HEK293 (cell line): ENCODE measurements around the gene TRIM26.
A peak's percentile ranks its signal among the peaks of the same experiment; 100 is the strongest.

Experiments
- CTCF ChIA-PET: fragments of 350-600 bp; formaldehyde crosslinking; extraction: SDS; loops from one replicate; lab custom pipeline; 2021; ENCODE audit warnings: antibody characterized with exemption; lab: Yijun Ruan, JAX
- POLR2A ChIA-PET: fragments of 300-600 bp; formaldehyde crosslinking; extraction: SDS; loops from one replicate; lab custom pipeline; 2020; ENCODE audit warnings: antibody characterized with exemption, inconsistent platforms; lab: Yijun Ruan, JAX
- H3K27ac ChIP-seq: fragments of 200-500 bp; sonication (Bioruptor generic); 2 replicates; pipeline ENCODE4 v1.5.1; 2014; ENCODE audit warnings: low read depth, low read length, control low read depth, inconsistent platforms; ENCODE audit errors: extremely low read depth
- H3K36me3 ChIP-seq, 2 experiments: fragments of 200-500 bp in 1 of 2; sonication (Bioruptor generic) in 1 of 2; 1 replicate in 1 of 2; 2 replicates in 1 of 2; pipeline ENCODE4 v1.5.1; 2014 to 2017; ENCODE audit warnings: inconsistent platforms in 2 of 2, low read length in 2 of 2; ENCODE audit not compliant: control insufficient read depth in 2 of 2, insufficient read depth in 1 of 2
- H3K4me1 ChIP-seq: fragments of 200-500 bp; sonication (Bioruptor generic); 2 replicates; pipeline ENCODE4 v1.5.1; 2014; ENCODE audit warnings: mild to moderate bottlenecking, low read length, inconsistent platforms; ENCODE audit not compliant: control insufficient read depth, insufficient read depth
- H3K4me3 ChIP-seq: 2 replicates; pipeline ENCODE4 v1.5.1; 2011; ENCODE audit warnings: low read depth, mild to moderate bottlenecking, control low read depth, low read length, moderate library complexity
- H3K9me3 ChIP-seq: fragments of 200-500 bp; sonication (Bioruptor generic); 2 replicates; pipeline ENCODE4 v1.5.1; 2014; ENCODE audit warnings: low read depth, low read length, inconsistent platforms; ENCODE audit not compliant: control insufficient read depth, insufficient read depth
- MZF1 ChIP-seq: fragments of 450-650 bp; formaldehyde crosslinking; IDR thresholded peaks from 2 replicates; pipeline ENCODE4 v1.5.1; 2017; ENCODE audit warnings: missing biosample characterization, missing genetic modification characterization, borderline replicate concordance
- OVOL3 ChIP-seq: fragments of 450-650 bp; formaldehyde crosslinking; IDR thresholded peaks from 2 replicates; pipeline ENCODE4 v1.5.1; 2016; ENCODE audit warnings: missing biosample characterization, missing genetic modification characterization
- REPIN1 ChIP-seq: fragments of 450-650 bp; formaldehyde crosslinking; IDR thresholded peaks from 2 replicates; pipeline ENCODE4 v1.5.1; 2017; ENCODE audit warnings: missing biosample characterization, missing genetic modification characterization, low read depth
- SCRT2 ChIP-seq: fragments of 450-650 bp; formaldehyde crosslinking; IDR thresholded peaks from 2 replicates; pipeline ENCODE4 v1.5.1; 2016; ENCODE audit warnings: missing biosample characterization, missing genetic modification characterization
- SP3 ChIP-seq: fragments of 450-650 bp; formaldehyde crosslinking; IDR thresholded peaks from 2 replicates; pipeline ENCODE4 v1.5.1; 2016; ENCODE audit warnings: missing biosample characterization, missing genetic modification characterization
- YY1 ChIP-seq: fragments of 450-650 bp; formaldehyde crosslinking; IDR thresholded peaks from 2 replicates; pipeline ENCODE4 v1.5.1; 2018; ENCODE audit warnings: missing biosample characterization, missing genetic modification characterization
- YY2 ChIP-seq: fragments of 450-650 bp; formaldehyde crosslinking; IDR thresholded peaks from 2 replicates; pipeline ENCODE4 v1.5.1; 2016; ENCODE audit warnings: missing biosample characterization, missing genetic modification characterization
- ZBTB21 ChIP-seq: fragments of 450-650 bp; formaldehyde crosslinking; IDR thresholded peaks from 2 replicates; pipeline ENCODE4 v1.5.1; 2017; ENCODE audit warnings: missing biosample characterization, missing genetic modification characterization
- ZNF140 ChIP-seq: fragments of 450-650 bp; formaldehyde crosslinking; IDR thresholded peaks from 2 replicates; pipeline ENCODE4 v1.5.1; 2016; ENCODE audit warnings: missing biosample characterization, missing genetic modification characterization
- ZNF202 ChIP-seq: fragments of 450-650 bp; formaldehyde crosslinking; IDR thresholded peaks from 2 replicates; pipeline ENCODE4 v1.5.1; 2016; ENCODE audit warnings: missing biosample characterization, missing genetic modification characterization, borderline replicate concordance
- ZNF433 ChIP-seq: fragments of 450-650 bp; formaldehyde crosslinking; IDR thresholded peaks from 2 replicates; pipeline ENCODE4 v1.5.1; 2016; ENCODE audit warnings: missing biosample characterization, missing genetic modification characterization, low read depth
- ZNF560 ChIP-seq: fragments of 450-650 bp; formaldehyde crosslinking; IDR thresholded peaks from 2 replicates; pipeline ENCODE4 v1.5.1; 2017; ENCODE audit warnings: missing biosample characterization, missing genetic modification characterization, borderline replicate concordance
- ZNF792 ChIP-seq: fragments of 450-650 bp; formaldehyde crosslinking; IDR thresholded peaks from 2 replicates; pipeline ENCODE4 v1.5.1; 2016; ENCODE audit warnings: missing biosample characterization, missing genetic modification characterization
- TF ChIP-seq, protein P1 (sequence below): fragments of 450-650 bp; formaldehyde crosslinking; IDR thresholded peaks from 2 replicates; pipeline ENCODE4 v1.5.1; 2017; ENCODE audit warnings: missing biosample characterization, mild to moderate bottlenecking, missing genetic modification characterization, moderate library complexity
- TF ChIP-seq, protein P2 (sequence below): fragments of 450-650 bp; formaldehyde crosslinking; IDR thresholded peaks from 2 replicates; pipeline ENCODE4 v1.5.1; 2016; ENCODE audit warnings: missing biosample characterization, missing genetic modification characterization
- TF ChIP-seq, protein P3 (sequence below): fragments of 450-650 bp; formaldehyde crosslinking; IDR thresholded peaks from 2 replicates; pipeline ENCODE4 v1.5.1; 2017; ENCODE audit warnings: missing biosample characterization, missing genetic modification characterization
- TF ChIP-seq, protein P4 (sequence below): fragments of 450-650 bp; formaldehyde crosslinking; IDR thresholded peaks from 2 replicates; pipeline ENCODE4 v1.5.1; 2017; ENCODE audit warnings: missing biosample characterization, missing genetic modification characterization
- TF ChIP-seq, protein P5 (sequence below): fragments of 450-650 bp; formaldehyde crosslinking; IDR thresholded peaks from 2 replicates; pipeline ENCODE4 v1.5.1; 2016; ENCODE audit warnings: missing biosample characterization, missing genetic modification characterization
- TF ChIP-seq, protein P6 (sequence below): fragments of 450-650 bp; formaldehyde crosslinking; IDR thresholded peaks from 2 replicates; pipeline ENCODE4 v1.5.1; 2016; ENCODE audit warnings: missing biosample characterization, missing genetic modification characterization
- TF ChIP-seq, protein P7 (sequence below): fragments of 450-650 bp; formaldehyde crosslinking; IDR thresholded peaks from 2 replicates; pipeline ENCODE4 v1.5.1; 2017; ENCODE audit warnings: missing biosample characterization, missing genetic modification characterization

Gene TRIM26

DNA sequence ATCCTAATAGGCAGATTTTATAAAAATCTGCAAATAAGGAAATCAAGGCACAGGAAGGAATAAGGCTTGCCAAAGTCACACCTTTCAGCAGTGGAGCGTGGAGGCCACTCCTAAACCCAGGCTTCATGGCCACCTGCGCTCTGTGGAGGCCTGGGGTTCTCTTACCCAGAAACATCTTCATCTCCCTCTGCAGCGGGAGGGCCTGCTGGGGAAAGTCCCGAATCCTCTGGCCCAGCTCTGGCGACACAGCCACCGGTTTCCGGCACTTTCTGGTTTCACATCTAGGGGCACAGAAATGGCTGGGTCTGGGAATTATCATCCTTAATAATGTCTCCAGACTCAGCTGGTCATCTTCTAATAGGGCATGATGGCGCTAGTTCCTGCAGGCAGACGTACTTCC, 56.4 kb downstream of the TRIM26 start (continued):
- TF ChIP-seq, protein P1, sequence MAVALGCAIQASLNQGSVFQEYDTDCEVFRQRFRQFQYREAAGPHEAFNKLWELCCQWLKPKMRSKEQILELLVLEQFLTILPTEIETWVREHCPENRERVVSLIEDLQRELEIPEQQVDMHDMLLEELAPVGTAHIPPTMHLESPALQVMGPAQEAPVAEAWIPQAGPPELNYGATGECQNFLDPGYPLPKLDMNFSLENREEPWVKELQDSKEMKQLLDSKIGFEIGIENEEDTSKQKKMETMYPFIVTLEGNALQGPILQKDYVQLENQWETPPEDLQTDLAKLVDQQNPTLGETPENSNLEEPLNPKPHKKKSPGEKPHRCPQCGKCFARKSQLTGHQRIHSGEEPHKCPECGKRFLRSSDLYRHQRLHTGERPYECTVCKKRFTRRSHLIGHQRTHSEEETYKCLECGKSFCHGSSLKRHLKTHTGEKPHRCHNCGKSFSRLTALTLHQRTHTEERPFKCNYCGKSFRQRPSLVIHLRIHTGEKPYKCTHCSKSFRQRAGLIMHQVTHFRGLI = no peak
- TF ChIP-seq, protein P2, sequence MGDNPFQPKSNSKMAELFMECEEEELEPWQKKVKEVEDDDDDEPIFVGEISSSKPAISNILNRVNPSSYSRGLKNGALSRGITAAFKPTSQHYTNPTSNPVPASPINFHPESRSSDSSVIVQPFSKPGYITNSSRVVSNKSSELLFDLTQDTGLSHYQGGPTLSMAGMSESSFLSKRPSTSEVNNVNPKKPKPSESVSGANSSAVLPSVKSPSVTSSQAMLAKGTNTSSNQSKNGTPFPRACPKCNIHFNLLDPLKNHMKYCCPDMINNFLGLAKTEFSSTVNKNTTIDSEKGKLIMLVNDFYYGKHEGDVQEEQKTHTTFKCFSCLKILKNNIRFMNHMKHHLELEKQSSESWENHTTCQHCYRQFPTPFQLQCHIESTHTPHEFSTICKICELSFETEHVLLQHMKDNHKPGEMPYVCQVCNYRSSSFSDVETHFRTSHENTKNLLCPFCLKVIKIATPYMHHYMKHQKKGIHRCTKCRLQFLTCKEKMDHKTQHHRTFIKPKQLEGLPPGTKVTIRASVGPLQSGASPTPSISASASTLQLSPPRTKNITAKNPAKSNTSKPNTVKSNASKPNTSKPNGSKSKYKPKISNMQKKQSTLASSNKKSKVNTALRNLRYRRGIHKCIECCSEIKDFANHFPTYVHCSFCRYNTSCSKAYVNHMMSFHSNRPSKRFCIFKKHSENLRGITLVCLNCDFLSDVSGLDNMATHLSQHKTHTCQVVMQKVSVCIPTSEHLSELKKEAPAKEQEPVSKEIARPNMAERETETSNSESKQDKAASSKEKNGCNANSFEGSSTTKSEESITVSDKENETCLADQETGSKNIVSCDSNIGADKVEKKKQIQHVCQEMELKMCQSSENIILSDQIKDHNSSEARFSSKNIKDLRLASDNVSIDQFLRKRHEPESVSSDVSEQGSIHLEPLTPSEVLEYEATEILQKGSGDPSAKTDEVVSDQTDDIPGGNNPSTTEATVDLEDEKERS = no peak
- TF ChIP-seq ZNF433 (tag by site-specific recombination) = no peak

DNA sequence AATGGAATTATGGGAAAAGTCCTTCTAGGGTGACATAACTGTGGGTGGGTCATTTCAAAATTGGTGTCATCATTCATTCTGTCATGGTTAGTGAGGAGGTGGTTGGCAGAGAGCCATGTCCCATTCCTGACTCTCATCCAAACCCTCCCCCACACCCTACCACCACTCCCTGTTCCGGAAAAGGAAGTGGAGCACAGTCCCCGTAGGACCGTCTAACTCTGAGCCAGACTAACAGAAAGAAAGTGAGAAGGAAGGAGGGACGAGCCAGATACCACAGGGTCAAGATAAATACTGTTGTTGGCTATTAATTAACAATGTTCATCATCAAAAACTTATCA, 57.0 kb downstream of the TRIM26 start:
- no peaks in the 10 kb centered on the region for H3K9me3 ChIP-seq
- CTCF ChIA-PET = interaction anchor here (1.4 to 6.3 kb wide), 4 partner anchors 18 to 52 kb away, joined by 3 to 80 read pairs (median 15); no protein-coding TSS in a partner anchor
- H3K27ac ChIP-seq = no peak overlapping the region
- no peak overlapping the region for H3K4me3 ChIP-seq
- POLR2A ChIA-PET = no interaction called here
- peaks cover 27% of the 10 kb centered on the region for H3K4me1 ChIP-seq
- no peaks in the 10 kb centered on the region for H3K36me3 ChIP-seq
- TF ChIP-seq SP3 (tag by site-specific recombination) (0 out of 2 replicates have a peak, but pooled peaks have one; percentile 54), ZNF792 (no peak), ZNF140 (tag by site-specific recombination) (no peak), SCRT2 (tag by site-specific recombination) (no peak), YY1 (no peak), ZBTB21 (tag by site-specific recombination) (peak; percentile 77), YY2 (tag by site-specific recombination) (no peak), MZF1 (tag by site-specific recombination) (peak; percentile 62), ZNF560 (tag by site-specific recombination) (no peak), REPIN1 (tag by site-specific recombination) (no peak; the same call in 1 of the 2 replicates), OVOL3 (tag by site-specific recombination) (no peak), ZNF202 (tag by site-specific recombination) (no peak)
- TF ChIP-seq, protein P3, sequence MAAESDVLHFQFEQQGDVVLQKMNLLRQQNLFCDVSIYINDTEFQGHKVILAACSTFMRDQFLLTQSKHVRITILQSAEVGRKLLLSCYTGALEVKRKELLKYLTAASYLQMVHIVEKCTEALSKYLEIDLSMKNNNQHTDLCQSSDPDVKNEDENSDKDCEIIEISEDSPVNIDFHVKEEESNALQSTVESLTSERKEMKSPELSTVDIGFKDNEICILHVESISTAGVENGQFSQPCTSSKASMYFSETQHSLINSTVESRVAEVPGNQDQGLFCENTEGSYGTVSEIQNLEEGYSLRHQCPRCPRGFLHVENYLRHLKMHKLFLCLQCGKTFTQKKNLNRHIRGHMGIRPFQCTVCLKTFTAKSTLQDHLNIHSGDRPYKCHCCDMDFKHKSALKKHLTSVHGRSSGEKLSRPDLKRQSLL = no peak
- TF ChIP-seq, protein P4, sequence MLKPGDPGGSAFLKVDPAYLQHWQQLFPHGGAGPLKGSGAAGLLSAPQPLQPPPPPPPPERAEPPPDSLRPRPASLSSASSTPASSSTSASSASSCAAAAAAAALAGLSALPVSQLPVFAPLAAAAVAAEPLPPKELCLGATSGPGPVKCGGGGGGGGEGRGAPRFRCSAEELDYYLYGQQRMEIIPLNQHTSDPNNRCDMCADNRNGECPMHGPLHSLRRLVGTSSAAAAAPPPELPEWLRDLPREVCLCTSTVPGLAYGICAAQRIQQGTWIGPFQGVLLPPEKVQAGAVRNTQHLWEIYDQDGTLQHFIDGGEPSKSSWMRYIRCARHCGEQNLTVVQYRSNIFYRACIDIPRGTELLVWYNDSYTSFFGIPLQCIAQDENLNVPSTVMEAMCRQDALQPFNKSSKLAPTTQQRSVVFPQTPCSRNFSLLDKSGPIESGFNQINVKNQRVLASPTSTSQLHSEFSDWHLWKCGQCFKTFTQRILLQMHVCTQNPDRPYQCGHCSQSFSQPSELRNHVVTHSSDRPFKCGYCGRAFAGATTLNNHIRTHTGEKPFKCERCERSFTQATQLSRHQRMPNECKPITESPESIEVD (tag by site-specific recombination) = no peak; the same call in 1 of the 2 replicates
- TF ChIP-seq, protein P5, sequence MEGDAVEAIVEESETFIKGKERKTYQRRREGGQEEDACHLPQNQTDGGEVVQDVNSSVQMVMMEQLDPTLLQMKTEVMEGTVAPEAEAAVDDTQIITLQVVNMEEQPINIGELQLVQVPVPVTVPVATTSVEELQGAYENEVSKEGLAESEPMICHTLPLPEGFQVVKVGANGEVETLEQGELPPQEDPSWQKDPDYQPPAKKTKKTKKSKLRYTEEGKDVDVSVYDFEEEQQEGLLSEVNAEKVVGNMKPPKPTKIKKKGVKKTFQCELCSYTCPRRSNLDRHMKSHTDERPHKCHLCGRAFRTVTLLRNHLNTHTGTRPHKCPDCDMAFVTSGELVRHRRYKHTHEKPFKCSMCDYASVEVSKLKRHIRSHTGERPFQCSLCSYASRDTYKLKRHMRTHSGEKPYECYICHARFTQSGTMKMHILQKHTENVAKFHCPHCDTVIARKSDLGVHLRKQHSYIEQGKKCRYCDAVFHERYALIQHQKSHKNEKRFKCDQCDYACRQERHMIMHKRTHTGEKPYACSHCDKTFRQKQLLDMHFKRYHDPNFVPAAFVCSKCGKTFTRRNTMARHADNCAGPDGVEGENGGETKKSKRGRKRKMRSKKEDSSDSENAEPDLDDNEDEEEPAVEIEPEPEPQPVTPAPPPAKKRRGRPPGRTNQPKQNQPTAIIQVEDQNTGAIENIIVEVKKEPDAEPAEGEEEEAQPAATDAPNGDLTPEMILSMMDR = no peak
- TF ChIP-seq, protein P6, sequence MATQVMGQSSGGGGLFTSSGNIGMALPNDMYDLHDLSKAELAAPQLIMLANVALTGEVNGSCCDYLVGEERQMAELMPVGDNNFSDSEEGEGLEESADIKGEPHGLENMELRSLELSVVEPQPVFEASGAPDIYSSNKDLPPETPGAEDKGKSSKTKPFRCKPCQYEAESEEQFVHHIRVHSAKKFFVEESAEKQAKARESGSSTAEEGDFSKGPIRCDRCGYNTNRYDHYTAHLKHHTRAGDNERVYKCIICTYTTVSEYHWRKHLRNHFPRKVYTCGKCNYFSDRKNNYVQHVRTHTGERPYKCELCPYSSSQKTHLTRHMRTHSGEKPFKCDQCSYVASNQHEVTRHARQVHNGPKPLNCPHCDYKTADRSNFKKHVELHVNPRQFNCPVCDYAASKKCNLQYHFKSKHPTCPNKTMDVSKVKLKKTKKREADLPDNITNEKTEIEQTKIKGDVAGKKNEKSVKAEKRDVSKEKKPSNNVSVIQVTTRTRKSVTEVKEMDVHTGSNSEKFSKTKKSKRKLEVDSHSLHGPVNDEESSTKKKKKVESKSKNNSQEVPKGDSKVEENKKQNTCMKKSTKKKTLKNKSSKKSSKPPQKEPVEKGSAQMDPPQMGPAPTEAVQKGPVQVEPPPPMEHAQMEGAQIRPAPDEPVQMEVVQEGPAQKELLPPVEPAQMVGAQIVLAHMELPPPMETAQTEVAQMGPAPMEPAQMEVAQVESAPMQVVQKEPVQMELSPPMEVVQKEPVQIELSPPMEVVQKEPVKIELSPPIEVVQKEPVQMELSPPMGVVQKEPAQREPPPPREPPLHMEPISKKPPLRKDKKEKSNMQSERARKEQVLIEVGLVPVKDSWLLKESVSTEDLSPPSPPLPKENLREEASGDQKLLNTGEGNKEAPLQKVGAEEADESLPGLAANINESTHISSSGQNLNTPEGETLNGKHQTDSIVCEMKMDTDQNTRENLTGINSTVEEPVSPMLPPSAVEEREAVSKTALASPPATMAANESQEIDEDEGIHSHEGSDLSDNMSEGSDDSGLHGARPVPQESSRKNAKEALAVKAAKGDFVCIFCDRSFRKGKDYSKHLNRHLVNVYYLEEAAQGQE (tag by site-specific recombination) = no peak
- TF ChIP-seq, protein P7, sequence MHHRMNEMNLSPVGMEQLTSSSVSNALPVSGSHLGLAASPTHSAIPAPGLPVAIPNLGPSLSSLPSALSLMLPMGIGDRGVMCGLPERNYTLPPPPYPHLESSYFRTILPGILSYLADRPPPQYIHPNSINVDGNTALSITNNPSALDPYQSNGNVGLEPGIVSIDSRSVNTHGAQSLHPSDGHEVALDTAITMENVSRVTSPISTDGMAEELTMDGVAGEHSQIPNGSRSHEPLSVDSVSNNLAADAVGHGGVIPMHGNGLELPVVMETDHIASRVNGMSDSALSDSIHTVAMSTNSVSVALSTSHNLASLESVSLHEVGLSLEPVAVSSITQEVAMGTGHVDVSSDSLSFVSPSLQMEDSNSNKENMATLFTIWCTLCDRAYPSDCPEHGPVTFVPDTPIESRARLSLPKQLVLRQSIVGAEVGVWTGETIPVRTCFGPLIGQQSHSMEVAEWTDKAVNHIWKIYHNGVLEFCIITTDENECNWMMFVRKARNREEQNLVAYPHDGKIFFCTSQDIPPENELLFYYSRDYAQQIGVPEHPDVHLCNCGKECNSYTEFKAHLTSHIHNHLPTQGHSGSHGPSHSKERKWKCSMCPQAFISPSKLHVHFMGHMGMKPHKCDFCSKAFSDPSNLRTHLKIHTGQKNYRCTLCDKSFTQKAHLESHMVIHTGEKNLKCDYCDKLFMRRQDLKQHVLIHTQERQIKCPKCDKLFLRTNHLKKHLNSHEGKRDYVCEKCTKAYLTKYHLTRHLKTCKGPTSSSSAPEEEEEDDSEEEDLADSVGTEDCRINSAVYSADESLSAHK (tag by site-specific recombination) = peak; percentile 43; the same call in 1 of the 2 replicates
